ENCODE results near the gene DSC2. TPM values are rescaled to one million over a fixed set of nuclear protein-coding genes. Genes with fewer than 3 reads are reported as not detected.

Gene DSC2
- total and polyA plus RNA-seq, 2 experiments from 2014 or later: not detected

DNA sequence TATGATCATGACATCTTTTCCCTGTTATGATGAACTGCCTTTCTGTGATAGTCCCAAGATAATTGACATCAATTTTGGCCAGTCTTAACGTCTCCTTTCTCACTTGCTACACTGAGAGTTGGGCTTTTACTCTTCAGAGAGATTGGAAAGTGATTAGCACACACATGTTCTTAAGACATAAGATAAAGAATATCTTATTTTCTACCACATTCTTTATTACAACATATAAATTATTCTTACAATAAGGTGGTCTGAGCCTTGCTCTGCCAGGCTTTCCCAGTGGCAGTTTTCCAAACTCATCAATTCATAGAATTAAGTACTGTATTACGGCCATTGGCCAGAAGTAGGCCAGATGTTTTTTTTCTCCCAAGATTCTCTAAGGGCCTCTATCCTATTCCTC, 54.0 kb downstream of the DSC2 start:
- H3K27me3 ChIP-seq (replicated peaks; ENCODE audit: insufficient read depth): peaks cover 3% of the 10 kb centered on the region; the same call in 1 of the 2 replicates
- no peaks in the 10 kb centered on the region for H3F3A ChIP-seq (ENCODE audit: insufficient read depth)
- TF ChIP-seq EZH2phosphoT487 (IDR thresholded peaks at IDR 0.05; ENCODE audit: insufficient read depth, low read depth): no peak
- no peak for TF ChIP-seq EZH2 (IDR thresholded peaks at IDR 0.05; ENCODE audit: insufficient read depth, poor library complexity, severe bottlenecking)
- no peaks in the 10 kb centered on the region for H3K9me2 ChIP-seq (ENCODE audit: insufficient read depth)
- H3K79me2 ChIP-seq (ENCODE audit: insufficient read depth): no peaks in the 10 kb centered on the region
- 19 to 29% methylated on average over 2 of the region's 2 CpGs for WGBS, 2 experiments (ENCODE audit: low coverage in 1 of 2, low lambda C conversion rate in 2 of 2, missing lambda C conversion rate in 2 of 2)
- no peak overlapping the region for H2AFZ ChIP-seq
- DNase-seq: no peak
- no peaks in the 10 kb centered on the region for H3K9me3 ChIP-seq (ENCODE audit: low read depth)
- H3K27ac ChIP-seq: no peak overlapping the region
- H3K4me2 ChIP-seq (ENCODE audit: unreplicated experiment): no peak overlapping the region
- no peaks in the 10 kb centered on the region for H4K20me1 ChIP-seq (ENCODE audit: insufficient read depth)
- H3K4me3 ChIP-seq: no peak overlapping the region
- H3K36me3 ChIP-seq (ENCODE audit: low read depth): no peaks in the 10 kb centered on the region
- no peak overlapping the region for H3K9ac ChIP-seq
- no peaks in the 10 kb centered on the region for H3K4me1 ChIP-seq (ENCODE audit: insufficient read depth)
- in situ Hi-C loops (cut with MboI): no loop called here

DNA sequence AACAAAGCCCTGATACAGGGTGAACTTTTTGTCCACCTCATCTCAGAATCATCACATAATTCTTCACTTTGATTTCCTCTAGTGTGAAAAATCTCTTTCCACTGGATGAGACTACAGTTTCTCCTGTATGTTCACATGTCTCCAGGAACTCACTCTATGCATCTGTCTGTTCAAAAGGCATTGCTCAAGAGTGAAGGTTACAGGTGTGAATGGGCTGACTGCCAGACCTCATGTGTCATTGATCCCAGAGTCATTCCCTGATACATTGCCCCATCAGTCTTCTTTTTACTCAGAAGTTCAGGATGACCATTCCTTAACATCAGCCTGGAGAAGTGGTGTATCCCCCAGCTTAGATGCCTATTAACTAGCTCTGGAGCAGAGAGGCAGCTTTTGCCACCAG, 55.3 kb downstream of the DSC2 start:
- no peak for DNase-seq
- H3K79me2 ChIP-seq (ENCODE audit: insufficient read depth): no peaks in the 10 kb centered on the region
- in situ Hi-C loops (cut with MboI): no loop called here
- no peaks in the 10 kb centered on the region for H3K4me1 ChIP-seq (ENCODE audit: insufficient read depth)
- no peak overlapping the region for H3K4me3 ChIP-seq
- H3K4me2 ChIP-seq (ENCODE audit: unreplicated experiment): no peak overlapping the region
- H3K36me3 ChIP-seq (ENCODE audit: low read depth): no peaks in the 10 kb centered on the region
- peaks cover 14% of the 10 kb centered on the region for H3K27me3 ChIP-seq (replicated peaks; ENCODE audit: insufficient read depth)
- no peaks in the 10 kb centered on the region for H3K9me3 ChIP-seq (ENCODE audit: low read depth)
- H3K9me2 ChIP-seq (ENCODE audit: insufficient read depth): no peaks in the 10 kb centered on the region
- no peak overlapping the region for H2AFZ ChIP-seq
- no peak overlapping the region for H3K27ac ChIP-seq
- no peaks in the 10 kb centered on the region for H4K20me1 ChIP-seq (ENCODE audit: insufficient read depth)
- H3F3A ChIP-seq (ENCODE audit: insufficient read depth): no peaks in the 10 kb centered on the region
- H3K9ac ChIP-seq: no peak overlapping the region
- no peak for TF ChIP-seq EZH2phosphoT487 (IDR thresholded peaks at IDR 0.05; ENCODE audit: insufficient read depth, low read depth)
- TF ChIP-seq EZH2 (IDR thresholded peaks at IDR 0.05; ENCODE audit: insufficient read depth, poor library complexity, severe bottlenecking): no peak

DNA sequence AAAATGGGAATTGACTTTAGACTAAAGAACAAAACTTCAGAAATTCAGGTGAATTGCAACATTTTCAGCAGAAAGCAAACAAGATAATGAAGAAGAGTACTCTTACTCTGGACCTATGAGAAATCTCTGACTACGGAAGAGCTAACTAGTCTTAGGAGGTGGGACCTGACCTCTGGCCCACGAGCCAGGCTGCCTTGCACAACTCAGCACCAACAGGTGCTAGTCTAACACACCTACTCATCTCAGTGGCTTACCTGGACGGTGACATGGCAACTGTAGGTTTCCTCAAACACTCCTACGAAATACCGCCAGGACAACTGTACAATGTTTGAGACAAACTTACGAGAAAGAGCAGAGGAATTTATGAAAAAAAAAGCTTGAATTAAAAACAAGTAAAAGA, 56.6 kb downstream of the DSC2 start:
- WGBS, 2 experiments (ENCODE audit: low coverage in 1 of 2, low lambda C conversion rate in 2 of 2, missing lambda C conversion rate in 2 of 2): 26 to 33% methylated on average over 6 of the region's 6 CpGs
- in situ Hi-C loops (cut with MboI): no loop called here
- TF ChIP-seq EZH2 (IDR thresholded peaks at IDR 0.05; ENCODE audit: insufficient read depth, poor library complexity, severe bottlenecking) (no peak), EZH2phosphoT487 (IDR thresholded peaks at IDR 0.05; ENCODE audit: insufficient read depth, low read depth) (no peak)

DNA sequence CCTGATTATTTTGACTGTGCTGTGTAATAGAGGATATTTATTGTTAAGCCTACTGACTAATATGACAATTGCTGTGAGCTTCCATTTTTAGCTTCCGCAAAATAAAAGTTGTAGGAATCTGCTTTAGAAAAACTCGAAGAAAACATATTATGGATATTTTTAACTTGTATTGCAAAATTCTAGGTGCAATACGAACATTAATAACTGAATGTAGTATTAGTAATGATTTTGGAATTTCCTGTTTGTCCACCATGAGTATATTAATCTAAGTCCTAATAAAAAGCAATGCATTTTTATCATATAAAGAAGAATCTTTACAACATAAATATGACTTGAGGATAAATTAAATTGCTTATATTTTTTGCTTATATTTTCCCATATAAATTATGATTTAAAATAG, 57.3 kb downstream of the DSC2 start:
- Histone ChIP-seq H4K20me1 (ENCODE audit: insufficient read depth) (no peaks in the 10 kb centered on the region), H3K4me1 (ENCODE audit: insufficient read depth) (no peaks in the 10 kb centered on the region), H3K4me3 (no peak overlapping the region), H3K79me2 (ENCODE audit: insufficient read depth) (no peaks in the 10 kb centered on the region), H3K9ac (no peak overlapping the region), H3K4me2 (ENCODE audit: unreplicated experiment) (no peak overlapping the region), H3K9me2 (ENCODE audit: insufficient read depth) (no peaks in the 10 kb centered on the region), H3K36me3 (ENCODE audit: low read depth) (no peaks in the 10 kb centered on the region), H3K27me3 (replicated peaks; ENCODE audit: insufficient read depth) (peaks cover 34% of the 10 kb centered on the region), H3K27ac (no peak overlapping the region), H2AFZ (no peak overlapping the region), H3K9me3 (ENCODE audit: low read depth) (no peaks in the 10 kb centered on the region), H3F3A (ENCODE audit: insufficient read depth) (no peaks in the 10 kb centered on the region)
- in situ Hi-C loops (cut with MboI): no loop called here
- WGBS, 2 experiments (ENCODE audit: low coverage in 1 of 2, low lambda C conversion rate in 2 of 2, missing lambda C conversion rate in 2 of 2): 45 to 51% methylated on average over 3 of the region's 3 CpGs
- no peak for DNase-seq
- TF ChIP-seq EZH2 (IDR thresholded peaks at IDR 0.05; ENCODE audit: insufficient read depth, poor library complexity, severe bottlenecking) (no peak), EZH2phosphoT487 (IDR thresholded peaks at IDR 0.05; ENCODE audit: insufficient read depth, low read depth) (no peak)

More for the DNA sequence above, 56.6 kb downstream of the DSC2 start:
- Histone ChIP-seq H3K27me3 (replicated peaks; ENCODE audit: insufficient read depth) (peaks cover 27% of the 10 kb centered on the region), H3K4me2 (ENCODE audit: unreplicated experiment) (no peak overlapping the region), H3K4me3 (no peak overlapping the region), H3K9me2 (ENCODE audit: insufficient read depth) (no peaks in the 10 kb centered on the region), H3K36me3 (ENCODE audit: low read depth) (no peaks in the 10 kb centered on the region), H3K4me1 (ENCODE audit: insufficient read depth) (no peaks in the 10 kb centered on the region), H3F3A (ENCODE audit: insufficient read depth) (no peaks in the 10 kb centered on the region), H3K9ac (no peak overlapping the region), H3K79me2 (ENCODE audit: insufficient read depth) (no peaks in the 10 kb centered on the region), H4K20me1 (ENCODE audit: insufficient read depth) (no peaks in the 10 kb centered on the region), H3K9me3 (ENCODE audit: low read depth) (no peaks in the 10 kb centered on the region), H2AFZ (no peak overlapping the region), H3K27ac (no peak overlapping the region)
- DNase-seq: no peak

DNA sequence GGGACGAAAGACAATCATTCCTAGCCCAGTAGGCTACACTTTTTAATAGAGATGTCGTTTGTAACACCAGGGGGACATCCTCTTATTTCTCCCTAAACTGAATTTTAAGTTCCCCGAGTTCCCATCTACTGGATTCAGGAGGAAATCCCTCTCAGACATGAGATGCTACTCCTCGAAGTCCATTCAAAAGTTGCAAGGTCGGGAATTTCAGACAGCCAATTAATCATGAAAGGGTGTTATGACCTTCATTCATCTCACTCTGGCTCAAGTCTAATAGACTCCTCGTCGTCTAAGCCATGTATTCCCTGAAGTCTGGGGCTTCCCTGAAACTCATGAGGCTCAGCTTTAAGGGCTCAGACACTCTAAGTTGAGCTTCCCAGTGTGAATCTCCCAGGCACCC, 58.5 kb downstream of the DSC2 start:
- Histone ChIP-seq H3F3A (ENCODE audit: insufficient read depth) (no peaks in the 10 kb centered on the region), H3K9me3 (ENCODE audit: low read depth) (no peaks in the 10 kb centered on the region), H3K36me3 (ENCODE audit: low read depth) (no peaks in the 10 kb centered on the region), H3K27ac (no peak overlapping the region), H3K79me2 (ENCODE audit: insufficient read depth) (no peaks in the 10 kb centered on the region), H3K4me1 (ENCODE audit: insufficient read depth) (no peaks in the 10 kb centered on the region), H3K9me2 (ENCODE audit: insufficient read depth) (no peaks in the 10 kb centered on the region), H3K9ac (no peak overlapping the region), H3K27me3 (replicated peaks; ENCODE audit: insufficient read depth) (peaks cover 36% of the 10 kb centered on the region), H3K4me2 (ENCODE audit: unreplicated experiment) (no peak overlapping the region), H2AFZ (no peak overlapping the region), H4K20me1 (ENCODE audit: insufficient read depth) (no peaks in the 10 kb centered on the region), H3K4me3 (no peak overlapping the region)
- TF ChIP-seq EZH2phosphoT487 (IDR thresholded peaks at IDR 0.05; ENCODE audit: insufficient read depth, low read depth) (no peak), EZH2 (IDR thresholded peaks at IDR 0.05; ENCODE audit: insufficient read depth, poor library complexity, severe bottlenecking) (no peak)
- no peak for DNase-seq
- in situ Hi-C loops (cut with MboI): no loop called here
- WGBS, 2 experiments (ENCODE audit: low coverage in 1 of 2, low lambda C conversion rate in 2 of 2, missing lambda C conversion rate in 2 of 2): 6 to 10% methylated on average over 7 of the region's 7 CpGs

All from GM23248 (cell line).